B cell (primary cell): Measurements from ENCODE around the gene FANCC. TPM values are rescaled to one million over a fixed set of nuclear protein-coding genes. Genes with fewer than 3 reads are reported as not detected.

Source experiments
- ATAC-seq: fragments of 200-7000 bp; cut with Tn5 transposase; one replicate; pipeline ENCODE4 v1.10.0; 2021; ENCODE audit warnings: low read depth, mild to moderate bottlenecking, moderate number of reproducible peaks, moderate library complexity
- CTCF ChIA-PET: fragments of 350-600 bp; sonication (Branson Sonifier 250); formaldehyde crosslinking; loops from one replicate; lab custom pipeline; 2021; ENCODE audit warnings: antibody characterized with exemption, inconsistent platforms; lab: Charles Lee
- POLR2A ChIA-PET: fragments of 350-600 bp; sonication (Branson Sonifier 250); formaldehyde crosslinking; loops from one replicate; lab custom pipeline; 2021; ENCODE audit warnings: antibody characterized with exemption; lab: Charles Lee
- DNase-seq: peaks from one replicate; pipeline ENCODE4 v3.0.0; 2013
- H2AFZ ChIP-seq: 2 replicates; pipeline ENCODE4 v1.6.1; 2012; ENCODE audit warnings: mild to moderate bottlenecking, low read depth, low read length; ENCODE audit not compliant: insufficient read depth, poor library complexity, severe bottlenecking
- H3K27ac ChIP-seq, 2 donors: 1 replicate in 1 of 2; 2 replicates in 1 of 2; pipeline ENCODE4 v1.5.1; 2012 to 2013; ENCODE audit warnings: low read length in 2 of 2, mild to moderate bottlenecking in 2 of 2, moderate library complexity in 1 of 2
- H3K27me3 ChIP-seq, 4 experiments: fragments of 200-600 bp in 1 of 4; sonication (generic) in 1 of 4; replicated peaks in 1 of 4; 1 replicate in 2 of 4; 2 replicates in 2 of 4; pipeline versions ENCODE4 v1.6.1 to v1.7.0; 2013 to 2016; ENCODE audit warnings: low read length in 3 of 4, mild to moderate bottlenecking in 2 of 4, mixed read lengths in 1 of 4, moderate library complexity in 1 of 4; ENCODE audit not compliant: insufficient read depth in 4 of 4, control insufficient read depth in 3 of 4; ENCODE audit errors: control extremely low read depth in 1 of 4
- H3K36me3 ChIP-seq, 2 experiments: replicated peaks in 1 of 2; 1 replicate in 1 of 2; 2 replicates in 1 of 2; pipeline versions ENCODE4 v1.6.1 to v1.7.1; 2013; ENCODE audit warnings: low read length in 1 of 2; ENCODE audit not compliant: insufficient read depth in 2 of 2, control insufficient read depth in 1 of 2; ENCODE audit errors: control extremely low read depth in 1 of 2, extremely low read depth in 1 of 2
- H3K4me1 ChIP-seq, 2 donors: fragments of 200-600 bp in 1 of 2; sonication (generic) in 1 of 2; 1 replicate in 1 of 2; 2 replicates in 1 of 2; pipeline versions ENCODE4 v1.5.1 to v1.6.1; 2013 to 2017; ENCODE audit warnings: low read length in 2 of 2; ENCODE audit not compliant: control insufficient read depth in 2 of 2, insufficient read depth in 2 of 2
- H3K4me2 ChIP-seq: replicated peaks from 2 replicates; pipeline ENCODE3; 2012; ENCODE audit warnings: mild to moderate bottlenecking, low read depth, low read length; ENCODE audit not compliant: poor library complexity, severe bottlenecking
- H3K4me3 ChIP-seq, 5 experiments: fragments of 200-600 bp in 1 of 5; sonication (generic) in 1 of 5; 1 replicate in 3 of 5; 2 replicates in 2 of 5; pipeline versions ENCODE4 v1.5.1 to v1.7.0; 2011 to 2016; ENCODE audit warnings: low read length in 4 of 5, mild to moderate bottlenecking in 4 of 5, low read depth in 2 of 5, control low read depth in 1 of 5, moderate library complexity in 1 of 5; ENCODE audit not compliant: insufficient read depth in 1 of 5; ENCODE audit errors: control extremely low read depth in 1 of 5, extremely low read depth in 1 of 5
- H3K79me2 ChIP-seq: fragments of 200-600 bp; sonication (generic); one replicate; pipeline ENCODE4 v1.6.0; 2016; ENCODE audit warnings: low read length; ENCODE audit not compliant: control insufficient read depth, insufficient read depth
- H3K9ac ChIP-seq: fragments of 200-600 bp; sonication (generic); 2 replicates; pipeline ENCODE4 v1.6.1; 2017; ENCODE audit warnings: mild to moderate bottlenecking, low read length, moderate library complexity
- H3K9me3 ChIP-seq, 3 donors: one replicate each; pipeline versions ENCODE4 v1.6.1 to v1.7.1; 2013; ENCODE audit warnings: low read length in 2 of 3; ENCODE audit not compliant: control insufficient read depth in 2 of 3, insufficient read depth in 1 of 3; ENCODE audit errors: control extremely low read depth in 1 of 3
- H4K20me1 ChIP-seq: 2 replicates; pipeline ENCODE4 v1.6.0; 2012; ENCODE audit warnings: mild to moderate bottlenecking, low read length; ENCODE audit not compliant: insufficient read depth, control insufficient read depth, poor library complexity, severe bottlenecking
- H3K27ac Mint-ChIP-seq: one replicate; pipeline ENCODE4 v1.8.0; 2021; ENCODE audit warnings: mixed read lengths
- H3K27me3 Mint-ChIP-seq: one replicate; pipeline ENCODE4 v1.8.0; 2021; ENCODE audit warnings: mixed read lengths
- H3K4me1 Mint-ChIP-seq: one replicate; pipeline ENCODE4 v1.8.0; 2021; ENCODE audit warnings: mixed read lengths
- H3K4me3 Mint-ChIP-seq: one replicate; pipeline ENCODE4 v1.8.0; 2021; ENCODE audit warnings: mixed read lengths
- H3K9me3 Mint-ChIP-seq: one replicate; pipeline ENCODE4 v1.8.0; 2022; ENCODE audit warnings: mixed read lengths; ENCODE audit not compliant: insufficient read depth
- EZH2 ChIP-seq: IDR thresholded peaks from 2 replicates; pipeline ENCODE4 v1.6.1; 2012; ENCODE audit warnings: borderline replicate concordance, low read depth, mild to moderate bottlenecking, moderate library complexity, low read length; ENCODE audit not compliant: insufficient read depth, poor library complexity, severe bottlenecking
- WGBS: methylation state at CpG from one replicate; pipeline ENCODE4 v1.1.5; 2013; ENCODE audit warnings: missing lambda C conversion rate; ENCODE audit not compliant: insufficient coverage; 5-methylcytosine and 5-hydroxymethylcytosine counted together
- intact Hi-C: fragments of 100-400 bp; cut with micrococcal nuclease; formaldehyde crosslinking; loops from one replicate; pipeline ENCODE4 v1.10.0; 2022
- polyA plus RNA-seq: library from polyadenylated mRNA; depleted of rRNA; stranded (reverse); fragments of >200 nt; gene quantifications from 2 replicates; pipeline ENCODE4 v1.2.3, GENCODE V29; 2012
- total RNA-seq, 2 donors: library from RNA; stranded (reverse); fragments of 120-200 nt in 1 of 2; gene quantifications; 1 replicate in 1 of 2; 2 replicates in 1 of 2; pipeline versions ENCODE4 v1.2.3 to v1.2.4, GENCODE V29; 2013 to 2022
- TF ChIP-seq, protein P1 (sequence below): fragments of 200-600 bp; IDR thresholded peaks from one replicate; pipeline ENCODE4 v1.8.0; 2022; ENCODE audit warnings: antibody characterized with exemption, mild to moderate bottlenecking

The FANCC gene
- total and polyA plus RNA-seq, 2 donors (not counting 1 experiment from before 2014, with no cell fraction given) = 1.8 to 11.1 TPM

DNA sequence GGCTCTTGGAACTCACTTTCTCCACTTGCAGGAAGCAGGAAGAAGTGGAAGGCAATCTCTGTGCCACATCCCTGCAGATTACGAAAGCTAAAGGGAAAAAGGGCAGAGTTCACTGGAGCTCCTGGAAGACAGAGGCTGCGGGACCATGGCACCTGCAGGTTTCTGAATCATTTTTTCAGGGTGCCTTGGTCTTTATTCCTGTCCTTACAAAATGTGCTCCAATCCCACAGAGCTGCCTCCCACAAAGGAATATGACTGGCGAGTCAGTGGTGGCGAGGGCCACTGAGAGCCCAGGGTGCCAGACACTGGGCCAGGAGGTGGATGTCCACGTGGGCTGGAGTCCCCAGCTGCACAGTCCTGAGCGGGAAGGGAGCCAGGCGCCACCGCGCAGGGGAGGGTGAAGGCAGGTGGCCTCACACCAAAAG lies 183.0 kb downstream of the FANCC start:
- Mint-ChIP-seq H3K9me3 (no peaks in the 10 kb centered on the region), H3K27me3 (no peaks in the 10 kb centered on the region), H3K27ac (no peak overlapping the region), H3K4me1 (no peaks in the 10 kb centered on the region), H3K4me3 (no peak overlapping the region)
- ATAC-seq (no peak), DNase-seq (no peak)
- no peak overlapping the region for H3K4me2 ChIP-seq
- intact Hi-C loops = loop anchor here (5.0 kb wide), 1 partner anchor 467 kb away; no protein-coding TSS in a partner anchor
- no peaks in the 10 kb centered on the region for H3K27me3 ChIP-seq
- 96% methylated on average over 7 of the region's 9 CpGs for WGBS
- H3K79me2 ChIP-seq = no peaks in the 10 kb centered on the region
- H2AFZ ChIP-seq = no peak overlapping the region
- ChIA-PET POLR2A (no interaction called here), CTCF (interaction anchor here (0.7 to 9.4 kb wide), 4 partner anchors 9 to 464 kb away, joined by 3 to 86 read pairs (median 9); no protein-coding TSS in a partner anchor)
- H3K9me3 ChIP-seq = peaks cover 0 to 2% (median 0%) of the 10 kb centered on the region in 3 donors
- no peaks in the 10 kb centered on the region for H3K36me3 ChIP-seq
- H4K20me1 ChIP-seq = no peaks in the 10 kb centered on the region
- no peaks in the 10 kb centered on the region for H3K4me1 ChIP-seq
- H3K27ac ChIP-seq = no peak overlapping the region
- H3K4me3 ChIP-seq = no peak overlapping the region
- TF ChIP-seq EZH2 = no peak
- TF ChIP-seq, protein P1, sequence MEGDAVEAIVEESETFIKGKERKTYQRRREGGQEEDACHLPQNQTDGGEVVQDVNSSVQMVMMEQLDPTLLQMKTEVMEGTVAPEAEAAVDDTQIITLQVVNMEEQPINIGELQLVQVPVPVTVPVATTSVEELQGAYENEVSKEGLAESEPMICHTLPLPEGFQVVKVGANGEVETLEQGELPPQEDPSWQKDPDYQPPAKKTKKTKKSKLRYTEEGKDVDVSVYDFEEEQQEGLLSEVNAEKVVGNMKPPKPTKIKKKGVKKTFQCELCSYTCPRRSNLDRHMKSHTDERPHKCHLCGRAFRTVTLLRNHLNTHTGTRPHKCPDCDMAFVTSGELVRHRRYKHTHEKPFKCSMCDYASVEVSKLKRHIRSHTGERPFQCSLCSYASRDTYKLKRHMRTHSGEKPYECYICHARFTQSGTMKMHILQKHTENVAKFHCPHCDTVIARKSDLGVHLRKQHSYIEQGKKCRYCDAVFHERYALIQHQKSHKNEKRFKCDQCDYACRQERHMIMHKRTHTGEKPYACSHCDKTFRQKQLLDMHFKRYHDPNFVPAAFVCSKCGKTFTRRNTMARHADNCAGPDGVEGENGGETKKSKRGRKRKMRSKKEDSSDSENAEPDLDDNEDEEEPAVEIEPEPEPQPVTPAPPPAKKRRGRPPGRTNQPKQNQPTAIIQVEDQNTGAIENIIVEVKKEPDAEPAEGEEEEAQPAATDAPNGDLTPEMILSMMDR = no peak
- H3K9ac ChIP-seq = no peak overlapping the region

DNA sequence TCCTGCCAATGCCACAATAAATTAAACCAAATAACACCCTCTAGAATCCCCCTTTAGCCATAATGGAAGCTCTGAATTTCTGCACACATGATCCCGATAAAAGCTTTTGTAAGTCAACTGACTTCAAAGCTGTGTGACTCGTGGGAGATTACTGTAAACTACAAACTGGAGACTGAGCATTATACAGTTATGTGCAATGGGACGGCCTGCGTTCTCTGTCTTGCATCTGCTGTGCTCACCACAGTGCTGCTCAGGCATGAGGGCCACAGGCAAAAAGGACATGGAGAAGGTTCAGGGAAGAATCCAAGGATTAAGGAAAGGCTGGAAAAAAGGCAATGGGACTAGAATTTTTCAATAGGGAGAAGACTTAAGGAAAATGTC lies 184.2 kb downstream of the FANCC start:
- no peak overlapping the region for H3K4me3 ChIP-seq
- Mint-ChIP-seq H3K4me1 (no peaks in the 10 kb centered on the region), H3K27me3 (no peaks in the 10 kb centered on the region), H3K9me3 (no peaks in the 10 kb centered on the region), H3K27ac (no peak overlapping the region), H3K4me3 (no peak overlapping the region)
- no peaks in the 10 kb centered on the region for H4K20me1 ChIP-seq
- H3K79me2 ChIP-seq = no peaks in the 10 kb centered on the region
- no peaks in the 10 kb centered on the region for H3K9me3 ChIP-seq
- no peaks in the 10 kb centered on the region for H3K4me1 ChIP-seq
- no peak overlapping the region for H3K4me2 ChIP-seq
- CTCF ChIA-PET = interaction anchor here (2.1 to 9.4 kb wide), 2 partner anchors 452 to 463 kb away, joined by 14 to 86 read pairs; no protein-coding TSS in a partner anchor
- POLR2A ChIA-PET = no interaction called here
- H3K9ac ChIP-seq = no peak overlapping the region
- ATAC-seq = no peak
- no peaks in the 10 kb centered on the region for H3K36me3 ChIP-seq
- 94% methylated on average over 3 of the region's 4 CpGs for WGBS
- no peak overlapping the region for H2AFZ ChIP-seq
- TF ChIP-seq, protein P1 = no peak
- TF ChIP-seq EZH2 = no peak
- intact Hi-C loops = loop anchor here (5.0 kb wide), 1 partner anchor 466 kb away; no protein-coding TSS in a partner anchor
- DNase-seq = no peak
- H3K27me3 ChIP-seq = no peaks in the 10 kb centered on the region
- H3K27ac ChIP-seq = no peak overlapping the region
